Glomerular endothelial cell (primary cell): ENCODE data around the gene PPIP5K2. TPM values are rescaled to one million over a fixed set of nuclear protein-coding genes. Genes with fewer than 3 reads are reported as not detected.

Experiments used
- DNase-seq: peaks from one replicate; pipeline ENCODE4 v3.0.0-alpha.2; 2011; ENCODE audit warnings: low read depth, low spot score; ENCODE audit errors: extremely low read depth
- total RNA-seq: library from RNA; depleted of rRNA; stranded (reverse); fragments of >200 nt; gene quantifications from 2 replicates; pipeline ENCODE4 v1.2.3, GENCODE V29; 2015

PPIP5K2 gene
- total RNA-seq, 1 donor from 2014 or later = 34.7 TPM

GRCh38 chr5:103235891-103236290, 115.8 kb downstream of the PPIP5K2 start:
- no peak for DNase-seq

- no peak for DNase-seq
Observed at GRCh38 chr5:103237778-103238177, 117.7 kb downstream of the PPIP5K2 start.

GRCh38 chr5:103243665-103244064, 123.6 kb downstream of the PPIP5K2 start:
- DNase-seq = no peak

- DNase-seq = no peak
Observed at GRCh38 chr5:103244398-103244797, 124.3 kb downstream of the PPIP5K2 start.

GRCh38 chr5:103245761-103246160, 125.7 kb downstream of the PPIP5K2 start:
- DNase-seq = no peak

- DNase-seq = no peak
Observed at GRCh38 chr5:103247118-103247517, 127.0 kb downstream of the PPIP5K2 start.

- DNase-seq = no peak
Observed at GRCh38 chr5:103249068-103249467, 129.0 kb downstream of the PPIP5K2 start.

- DNase-seq = no peak
Observed at GRCh38 chr5:103254921-103255320, 134.8 kb downstream of the PPIP5K2 start.

GRCh38 chr5:103255691-103256090, 135.6 kb downstream of the PPIP5K2 start:
- DNase-seq = no peak

GRCh38 chr5:103256178-103256577, 136.1 kb downstream of the PPIP5K2 start:
- no peak for DNase-seq

- DNase-seq = peak; percentile 66
Observed at GRCh38 chr5:103258368-103258956, 138.4 kb downstream of the PPIP5K2 start, which contains the start of gene MACIR. MACIR (plus strand) TSS chr5:103258763; CDS start chr5:103275920, 17,157 bp downstream.

- no peak for DNase-seq
Observed at GRCh38 chr5:103258957-103259704, 139.0 kb downstream of the PPIP5K2 start.

GRCh38 chr5:103259705-103260355, 139.7 kb downstream of the PPIP5K2 start:
- DNase-seq = no peak

GRCh38 chr5:103260951-103261350, 140.8 kb downstream of the PPIP5K2 start:
- DNase-seq = no peak

Other genes starting within 250 kb of the PPIP5K2 start
- gene GIN1, start 163 bp upstream of the PPIP5K2 start, total RNA-seq = 2.6 and 2.7 TPM in 2 replicates
- 10.7 and 12.0 TPM in 2 replicates for gene MACIR, start 138.5 kb downstream of the PPIP5K2 start, total RNA-seq